A204.1 (cell line): Measurements from ENCODE around the gene CPN1.

Experiments used
- FAIRE-seq: peaks from 2 replicates; lab custom pipeline; 2012; peaks lifted over from hg19 to GRCh38; lab: Jason Lieb, UNC

Gene CPN1

GRCh38 chr10:99995713-99996112 lies 86.0 kb downstream of the CPN1 start:
- FAIRE-seq = no peak

- no peak for FAIRE-seq
Measured at GRCh38 chr10:99995269-99995668, 86.4 kb downstream of the CPN1 start.

DNA sequence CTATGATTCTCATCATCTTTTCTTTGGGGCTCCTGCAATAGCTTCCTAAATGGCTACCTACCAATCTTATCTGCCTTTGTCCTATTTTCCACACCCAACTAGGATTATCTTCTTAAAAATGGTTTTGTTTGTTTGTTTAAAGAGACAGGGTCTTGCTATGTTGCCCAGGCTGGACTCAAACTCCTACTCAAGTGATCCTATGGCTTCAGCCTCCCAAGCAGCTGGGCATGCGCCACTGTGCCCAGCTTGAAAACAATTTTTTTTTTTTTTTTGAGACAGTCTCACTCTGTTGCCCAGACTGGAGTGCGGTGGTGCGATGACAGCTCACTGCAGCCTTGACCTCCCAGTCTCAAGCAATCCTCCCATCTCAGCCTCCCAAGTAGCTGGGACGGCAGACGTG lies 86.9 kb downstream of the CPN1 start:
- FAIRE-seq = no peak

- FAIRE-seq = peak; percentile 32
Measured at GRCh38 chr10:99993701-99994689, 87.7 kb downstream of the CPN1 start.
